ENCODE measurements around the gene PPP4R3A. TPM values are rescaled to one million over a fixed set of nuclear protein-coding genes. Genes with fewer than 3 reads are reported as not detected.

PPP4R3A gene
- total RNA-seq, 1 donor from 2014 or later = 76.2 TPM

- Histone ChIP-seq H3K4me3 (no peak overlapping the region), H3K27me3 (no peaks in the 10 kb centered on the region), H3K27ac (no peak overlapping the region), H3K9me3 (no peaks in the 10 kb centered on the region), H3K4me1 (peaks cover 6 to 20% of the 10 kb centered on the region in 2 donors), H3K36me3 (peaks cover 30 to 63% of the 10 kb centered on the region in 2 donors)
- no peak for DNase-seq (ENCODE audit: low spot score in 2 of 2)
- intact Hi-C loops (cut with DNase I) = no loop called here
- TF ChIP-seq CTCF (IDR thresholded peaks at IDR 0.05) = no peak
Measured at GRCh38 chr14:91484186-91484585, 25.9 kb downstream of the PPP4R3A start.

GRCh38 chr14:91482263-91483013 lies 27.7 kb downstream of the PPP4R3A start:
- Histone ChIP-seq H3K4me1 (peaks cover 6 to 27% of the 10 kb centered on the region in 2 donors), H3K27ac (peak overlapping the region; percentile 58 to 66)
- DNase-seq (ENCODE audit: low spot score in 2 of 2) = no peak

GRCh38 chr14:91477388-91477787 lies 32.7 kb downstream of the PPP4R3A start:
- Histone ChIP-seq H3K27me3 (no peaks in the 10 kb centered on the region), H3K4me1 (peaks cover 0 to 17% of the 10 kb centered on the region in 2 donors), H3K4me3 (no peak overlapping the region), H3K27ac (no peak overlapping the region), H3K36me3 (peaks cover 67 to 94% of the 10 kb centered on the region in 2 donors), H3K9me3 (no peaks in the 10 kb centered on the region)
- DNase-seq (ENCODE audit: low spot score in 2 of 2) = no peak
- no peak for TF ChIP-seq CTCF (IDR thresholded peaks at IDR 0.05)
- intact Hi-C loops (cut with DNase I) = no loop called here

More at GRCh38 chr14:91482263-91483013, 27.7 kb downstream of the PPP4R3A start:
- no peaks in the 10 kb centered on the region for H3K27me3 ChIP-seq
- H3K36me3 ChIP-seq = peaks cover 38 to 78% of the 10 kb centered on the region in 2 donors
- TF ChIP-seq CTCF (IDR thresholded peaks at IDR 0.05) = no peak
- peak overlapping the region in 1 of 2 donors; percentile 5 for H3K4me3 ChIP-seq
- H3K9me3 ChIP-seq = no peaks in the 10 kb centered on the region
- intact Hi-C loops (cut with DNase I) = no loop called here

GRCh38 chr14:91473046-91473445 lies 37.1 kb downstream of the PPP4R3A start:
- DNase-seq (ENCODE audit: low spot score in 2 of 2) = no peak
- no peaks in the 10 kb centered on the region for H3K9me3 ChIP-seq
- intact Hi-C loops (cut with DNase I) = no loop called here
- peaks cover 0 to 4% of the 10 kb centered on the region in 2 donors for H3K4me1 ChIP-seq
- no peak for TF ChIP-seq CTCF (IDR thresholded peaks at IDR 0.05)
- H3K27ac ChIP-seq = no peak overlapping the region
- no peaks in the 10 kb centered on the region for H3K27me3 ChIP-seq
- H3K4me3 ChIP-seq = no peak overlapping the region
- H3K36me3 ChIP-seq = peaks cover 54 to 92% of the 10 kb centered on the region in 2 donors

- Histone ChIP-seq H3K27me3 (no peaks in the 10 kb centered on the region), H3K9me3 (no peaks in the 10 kb centered on the region), H3K27ac (no peak overlapping the region), H3K36me3 (peaks cover 47 to 78% of the 10 kb centered on the region in 2 donors), H3K4me3 (no peak overlapping the region), H3K4me1 (no peaks in the 10 kb centered on the region)
- TF ChIP-seq CTCF (IDR thresholded peaks at IDR 0.05) = no peak
- no peak for DNase-seq (ENCODE audit: low spot score in 2 of 2)
- intact Hi-C loops (cut with DNase I) = no loop called here
Measured at GRCh38 chr14:91470216-91470615, 39.9 kb downstream of the PPP4R3A start.
